Brain microvascular endothelial cell (primary cell): ENCODE results near the gene CACNG5.

Experiments used
- DNase-seq: peaks from one replicate; pipeline ENCODE4 v3.0.0-alpha.2; 2020
- H3K27ac ChIP-seq: fragments of 250-450 bp; sonication (Bioruptor Pico); 2 replicates; pipeline ENCODE4 v1.5.1; 2020; ENCODE audit warnings: mild to moderate bottlenecking, moderate library complexity
- H3K27me3 ChIP-seq: fragments of 250-450 bp; sonication (Bioruptor Pico); replicated peaks from 2 replicates; pipeline ENCODE4 v1.5.1; 2020; ENCODE audit warnings: mild to moderate bottlenecking
- H3K36me3 ChIP-seq: fragments of 250-450 bp; sonication (Bioruptor Pico); replicated peaks from 2 replicates; pipeline ENCODE4 v1.5.1; 2020; ENCODE audit warnings: mild to moderate bottlenecking
- H3K4me3 ChIP-seq: 2 replicates; pipeline ENCODE4 v1.5.1; 2011; ENCODE audit warnings: low read depth, mild to moderate bottlenecking, control low read depth, low read length, moderate library complexity
- in situ Hi-C: cut with HindIII; loops from 2 replicates; pipeline ENCODE4 v1.10.0; 2017; ENCODE audit warnings: low sequenced_read_pairs, low pct_ligation_motif_present
- TF ChIP-seq, protein P1 (sequence below): IDR thresholded peaks from 2 replicates; pipeline ENCODE4 v1.5.1; 2011; ENCODE audit warnings: low read depth, mild to moderate bottlenecking, moderate library complexity, low read length, control low read depth, inconsistent platforms; ENCODE audit errors: missing control alignments

The CACNG5 gene

DNA sequence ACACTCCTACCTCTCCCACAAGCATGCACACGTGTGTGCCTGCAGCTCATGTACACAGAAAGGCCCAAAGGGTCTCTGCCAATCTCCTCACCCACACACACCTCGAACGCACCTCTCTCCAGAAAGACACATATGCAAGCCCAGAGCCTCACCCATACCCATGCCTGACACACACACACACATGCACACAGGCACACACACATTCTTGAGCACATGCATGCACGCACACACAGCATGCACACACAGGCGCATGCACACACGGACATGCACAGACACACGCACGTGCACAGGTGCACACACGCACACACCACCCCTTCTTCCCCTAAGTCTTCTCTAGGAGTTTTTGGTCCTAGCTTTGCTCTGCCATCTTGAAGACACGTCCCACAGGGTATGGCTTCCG, 80.9 kb downstream of the CACNG5 start:
- Histone ChIP-seq H3K4me3 (no peak overlapping the region), H3K27ac (no peak overlapping the region), H3K36me3 (no peaks in the 10 kb centered on the region), H3K27me3 (no peaks in the 10 kb centered on the region)
- in situ Hi-C loops: loop anchor here (25.0 kb wide), 1 partner anchor 203 kb away; no protein-coding TSS in a partner anchor
- TF ChIP-seq, protein P1, sequence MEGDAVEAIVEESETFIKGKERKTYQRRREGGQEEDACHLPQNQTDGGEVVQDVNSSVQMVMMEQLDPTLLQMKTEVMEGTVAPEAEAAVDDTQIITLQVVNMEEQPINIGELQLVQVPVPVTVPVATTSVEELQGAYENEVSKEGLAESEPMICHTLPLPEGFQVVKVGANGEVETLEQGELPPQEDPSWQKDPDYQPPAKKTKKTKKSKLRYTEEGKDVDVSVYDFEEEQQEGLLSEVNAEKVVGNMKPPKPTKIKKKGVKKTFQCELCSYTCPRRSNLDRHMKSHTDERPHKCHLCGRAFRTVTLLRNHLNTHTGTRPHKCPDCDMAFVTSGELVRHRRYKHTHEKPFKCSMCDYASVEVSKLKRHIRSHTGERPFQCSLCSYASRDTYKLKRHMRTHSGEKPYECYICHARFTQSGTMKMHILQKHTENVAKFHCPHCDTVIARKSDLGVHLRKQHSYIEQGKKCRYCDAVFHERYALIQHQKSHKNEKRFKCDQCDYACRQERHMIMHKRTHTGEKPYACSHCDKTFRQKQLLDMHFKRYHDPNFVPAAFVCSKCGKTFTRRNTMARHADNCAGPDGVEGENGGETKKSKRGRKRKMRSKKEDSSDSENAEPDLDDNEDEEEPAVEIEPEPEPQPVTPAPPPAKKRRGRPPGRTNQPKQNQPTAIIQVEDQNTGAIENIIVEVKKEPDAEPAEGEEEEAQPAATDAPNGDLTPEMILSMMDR: no peak
- no peak for DNase-seq

DNA sequence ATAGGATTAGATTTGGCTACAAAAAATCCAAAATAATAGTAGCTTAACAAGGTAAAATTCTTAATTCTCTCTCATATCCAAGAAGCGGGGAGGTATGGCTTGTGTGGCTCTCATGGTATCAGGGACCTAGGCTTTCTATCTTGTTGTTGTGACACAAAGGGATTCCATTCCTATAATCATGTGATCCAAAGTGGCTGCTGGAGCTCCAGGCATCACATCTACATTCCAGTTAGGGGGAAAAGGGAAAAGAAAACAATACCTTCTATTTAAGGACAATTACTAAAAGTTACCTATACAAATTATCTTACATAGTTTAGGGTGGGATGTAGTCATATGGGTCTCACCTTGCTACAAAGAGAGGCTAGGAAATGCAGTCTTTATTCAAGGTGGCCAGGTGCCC, 82.0 kb downstream of the CACNG5 start:
- in situ Hi-C loops: loop anchor here (25.0 kb wide), 1 partner anchor 205 kb away; no protein-coding TSS in a partner anchor
- Histone ChIP-seq H3K27ac (no peak overlapping the region), H3K4me3 (no peak overlapping the region), H3K27me3 (no peaks in the 10 kb centered on the region), H3K36me3 (no peaks in the 10 kb centered on the region)
- DNase-seq: no peak
- TF ChIP-seq, protein P1: no peak

DNA sequence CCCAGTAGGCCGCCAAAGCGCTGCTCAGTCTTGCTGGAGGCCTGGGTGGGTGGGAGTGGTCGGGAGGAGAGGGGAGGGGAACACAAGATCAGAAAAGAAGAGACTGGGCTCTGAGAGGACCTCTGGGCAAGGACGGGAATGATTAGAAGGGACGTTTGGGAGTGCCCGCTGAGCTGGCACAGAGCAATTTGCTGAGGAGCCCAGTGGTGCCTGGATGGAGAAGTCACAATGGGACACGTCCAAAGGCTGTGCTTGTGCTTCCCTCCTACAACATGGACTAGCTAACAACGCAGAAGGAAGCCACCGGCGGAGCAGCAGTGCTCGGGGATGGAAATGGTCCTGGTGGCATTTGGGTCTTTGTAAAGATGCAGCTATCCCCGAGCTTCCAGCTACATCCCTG, 84.0 kb downstream of the CACNG5 start:
- no peaks in the 10 kb centered on the region for H3K36me3 ChIP-seq
- in situ Hi-C loops: loop anchor here (25.0 kb wide), 1 partner anchor 207 kb away; no protein-coding TSS in a partner anchor
- TF ChIP-seq, protein P1: no peak

DNA sequence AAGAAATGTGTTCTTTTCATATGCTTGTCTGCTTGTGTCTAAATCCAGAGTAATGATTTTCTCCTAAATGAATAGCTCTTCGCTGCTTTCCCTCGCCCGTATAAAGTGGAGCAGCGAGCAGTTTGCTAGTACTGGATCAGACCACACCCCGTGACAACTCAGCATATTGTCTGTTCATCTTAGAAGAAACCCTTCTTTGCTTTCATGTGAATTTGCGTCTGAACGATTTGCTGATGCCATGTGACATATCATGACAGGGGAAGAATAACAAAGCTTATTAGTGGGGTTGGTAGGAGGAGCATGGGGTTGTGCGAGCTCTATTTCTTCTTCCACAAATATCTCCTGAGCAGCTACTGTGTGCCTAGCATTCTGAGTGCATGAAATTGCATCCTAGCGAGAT, 85.5 kb downstream of the CACNG5 start:
- TF ChIP-seq, protein P1: no peak
- H3K4me3 ChIP-seq: no peak overlapping the region
- DNase-seq: no peak
- in situ Hi-C loops: loop anchor here (25.0 kb wide), 1 partner anchor 208 kb away; no protein-coding TSS in a partner anchor
- H3K27me3 ChIP-seq: no peaks in the 10 kb centered on the region
- no peaks in the 10 kb centered on the region for H3K36me3 ChIP-seq
- H3K27ac ChIP-seq: no peak overlapping the region

More for the DNA sequence above, 84.0 kb downstream of the CACNG5 start:
- no peaks in the 10 kb centered on the region for H3K27me3 ChIP-seq
- no peak overlapping the region for H3K27ac ChIP-seq
- DNase-seq: no peak
- H3K4me3 ChIP-seq: no peak overlapping the region

DNA sequence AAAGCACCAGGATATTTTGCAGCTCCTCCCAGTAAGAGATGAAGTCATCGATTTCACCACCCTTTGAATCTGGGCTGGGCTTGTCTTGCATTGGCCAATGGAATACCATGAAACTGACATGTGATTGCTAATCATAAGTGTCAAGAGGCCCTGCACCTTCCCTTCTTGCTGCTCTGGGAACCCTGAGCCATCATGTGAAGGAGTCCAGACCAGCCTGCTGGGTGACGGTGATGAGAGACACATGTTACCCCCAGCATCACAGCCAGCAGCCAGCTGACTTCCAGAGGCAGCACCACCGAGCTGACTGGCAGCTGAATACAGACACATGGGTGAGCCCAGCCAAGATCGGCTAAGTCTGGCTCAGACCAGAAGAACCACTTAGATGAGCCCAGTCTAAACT, 86.0 kb downstream of the CACNG5 start:
- Histone ChIP-seq H3K36me3 (no peaks in the 10 kb centered on the region), H3K27ac (no peak overlapping the region), H3K27me3 (no peaks in the 10 kb centered on the region), H3K4me3 (no peak overlapping the region)
- no peak for DNase-seq
- in situ Hi-C loops: loop anchor here (25.0 kb wide), 1 partner anchor 209 kb away; no protein-coding TSS in a partner anchor
- TF ChIP-seq, protein P1: no peak

DNA sequence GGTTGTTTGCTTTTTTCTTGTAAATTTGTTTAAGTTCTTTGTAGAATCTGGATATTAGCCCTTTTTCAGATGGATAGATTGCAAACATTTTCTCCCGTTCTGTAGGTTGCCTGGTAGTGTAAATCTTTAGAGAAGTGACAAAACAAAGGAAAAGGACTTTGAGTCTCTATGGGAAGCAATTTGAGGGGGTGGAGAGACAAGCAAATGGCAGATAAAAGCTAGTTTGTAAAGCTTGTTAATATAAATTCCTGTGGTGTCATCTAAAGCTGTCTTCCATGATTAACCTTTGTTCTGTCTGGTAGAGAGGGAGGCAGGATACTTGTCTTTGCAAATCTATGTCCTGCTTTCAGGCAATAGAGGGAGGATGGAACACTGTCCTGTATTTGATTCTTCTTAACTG, 89.0 kb downstream of the CACNG5 start:
- Histone ChIP-seq H3K36me3 (no peaks in the 10 kb centered on the region), H3K27me3 (no peaks in the 10 kb centered on the region), H3K4me3 (no peak overlapping the region), H3K27ac (no peak overlapping the region)
- in situ Hi-C loops: loop anchor here (25.0 kb wide), 1 partner anchor 212 kb away; no protein-coding TSS in a partner anchor
- TF ChIP-seq, protein P1: no peak
- no peak for DNase-seq
